HepG2 (cell line): ENCODE data around the gene BANP. TPM values are rescaled to one million over a fixed set of nuclear protein-coding genes. Genes with fewer than 3 reads are reported as not detected.

Source experiments
- ERF ChIP-seq: IDR thresholded peaks from 2 replicates; pipeline ENCODE4 v1.6.1; 2018; ENCODE audit warnings: missing biosample characterization, missing genetic modification reagents
- NR2F6 ChIP-seq, 2 experiments: IDR thresholded peaks; 2 replicates each; pipeline ENCODE4 v1.6.1; 2016; ENCODE audit warnings: antibody characterized with exemption in 1 of 2, mild to moderate bottlenecking in 1 of 2
- PHF5A ChIP-seq: IDR thresholded peaks from one replicate; pipeline ENCODE4 v1.6.1; 2018; ENCODE audit warnings: low read depth, missing genetic modification reagents; ENCODE audit not compliant: unreplicated experiment
- SUZ12 ChIP-seq: fragments of 150-350 bp; IDR thresholded peaks from 2 replicates; pipeline ENCODE4 v1.6.1; 2014; ENCODE audit warnings: low read depth, low read length
- TMF1 ChIP-seq: sonication (generic); formaldehyde crosslinking; IDR thresholded peaks from 2 replicates; pipeline ENCODE4 v1.8.1; 2022; ENCODE audit warnings: low read depth, missing genetic modification reagents
- ZKSCAN1 ChIP-seq: fragments of 150-350 bp; IDR thresholded peaks from 2 replicates; pipeline ENCODE4 v1.6.1; 2014; ENCODE audit warnings: low read length
- ZMYM2 ChIP-seq: sonication (generic); formaldehyde crosslinking; IDR thresholded peaks from 2 replicates; pipeline ENCODE4 v1.8.0; 2022; ENCODE audit warnings: mild to moderate bottlenecking, missing genetic modification reagents
- ZNF354B ChIP-seq: sonication (generic); formaldehyde crosslinking; IDR thresholded peaks from 2 replicates; pipeline ENCODE4 v1.8.0; 2022; ENCODE audit warnings: mild to moderate bottlenecking, missing genetic modification reagents
- ZNF816 ChIP-seq: sonication (generic); formaldehyde crosslinking; IDR thresholded peaks from 2 replicates; pipeline ENCODE4 v1.8.0; 2022; ENCODE audit warnings: missing genetic modification reagents, mild to moderate bottlenecking, borderline replicate concordance
- ZNF879 ChIP-seq: sonication (generic); formaldehyde crosslinking; IDR thresholded peaks from 2 replicates; pipeline ENCODE4 v1.8.1; 2023; ENCODE audit warnings: missing genetic modification reagents
- ZSCAN20 ChIP-seq: sonication (generic); formaldehyde crosslinking; IDR thresholded peaks from 2 replicates; pipeline ENCODE4 v1.4.0; 2020; ENCODE audit warnings: missing genetic modification reagents, mild to moderate bottlenecking, borderline replicate concordance
- polyA plus RNA-seq, 8 experiments: library from polyadenylated mRNA; depleted of rRNA in 3 of 8; stranded (reverse) in 7 of 8; unstranded in 1 of 8; fragments of >200 nt; fragmentation: Illumina TruSeq in 4 of 8; extraction: Trizol in 4 of 8; gene quantifications; 2 replicates each; pipeline versions ENCODE4 v1.2.1 to v1.2.3, GENCODE V29; 2011 to 2016; ENCODE audit warnings: low read depth in 4 of 8, missing spikeins in 1 of 8, mixed read lengths in 1 of 8; ENCODE audit not compliant: insufficient read depth in 1 of 8
- total RNA-seq, 5 experiments: library from RNA; depleted of rRNA; stranded (reverse); fragments of >200 nt; fragmentation: Illumina TruSeq; extraction: Trizol; gene quantifications; 2 replicates each; pipeline ENCODE4 v1.2.3, GENCODE V29; 2016; ENCODE audit warnings: low read depth in 1 of 5
- TF ChIP-seq, protein P1 (sequence below): sonication (generic); formaldehyde crosslinking; IDR thresholded peaks from 2 replicates; pipeline ENCODE4 v1.5.1; 2020; ENCODE audit warnings: missing genetic modification reagents, mild to moderate bottlenecking, borderline replicate concordance
- TF ChIP-seq, protein P2 (sequence below): sonication (generic); formaldehyde crosslinking; conservative IDR thresholded peaks from 2 replicates; pipeline ENCODE4 v1.8.0; 2022; ENCODE audit warnings: missing genetic modification reagents
- TF ChIP-seq, protein P3 (sequence below): sonication (generic); formaldehyde crosslinking; IDR thresholded peaks from 2 replicates; pipeline ENCODE4 v1.4.0; 2020; ENCODE audit warnings: missing genetic modification reagents
- TF ChIP-seq, protein P4 (sequence below): IDR thresholded peaks from 2 replicates; pipeline ENCODE4 v1.6.1; 2016; ENCODE audit warnings: mild to moderate bottlenecking, missing biosample characterization, missing genetic modification reagents
- TF ChIP-seq, protein P5 (sequence below): sonication (generic); formaldehyde crosslinking; IDR thresholded peaks from 2 replicates; pipeline ENCODE4 v1.4.0; 2020; ENCODE audit warnings: missing genetic modification reagents, borderline replicate concordance
- TF ChIP-seq, protein P6 (sequence below): sonication (generic); IDR thresholded peaks from 2 replicates; pipeline ENCODE4 v1.6.1; 2016; ENCODE audit warnings: low read depth, borderline replicate concordance

BANP gene
- total and polyA plus RNA-seq, 2 of the 13 experiments (the other 11 are each of a cell fraction or from before 2014, with no cell fraction given) = 20.2 to 23.8 TPM

DNA sequence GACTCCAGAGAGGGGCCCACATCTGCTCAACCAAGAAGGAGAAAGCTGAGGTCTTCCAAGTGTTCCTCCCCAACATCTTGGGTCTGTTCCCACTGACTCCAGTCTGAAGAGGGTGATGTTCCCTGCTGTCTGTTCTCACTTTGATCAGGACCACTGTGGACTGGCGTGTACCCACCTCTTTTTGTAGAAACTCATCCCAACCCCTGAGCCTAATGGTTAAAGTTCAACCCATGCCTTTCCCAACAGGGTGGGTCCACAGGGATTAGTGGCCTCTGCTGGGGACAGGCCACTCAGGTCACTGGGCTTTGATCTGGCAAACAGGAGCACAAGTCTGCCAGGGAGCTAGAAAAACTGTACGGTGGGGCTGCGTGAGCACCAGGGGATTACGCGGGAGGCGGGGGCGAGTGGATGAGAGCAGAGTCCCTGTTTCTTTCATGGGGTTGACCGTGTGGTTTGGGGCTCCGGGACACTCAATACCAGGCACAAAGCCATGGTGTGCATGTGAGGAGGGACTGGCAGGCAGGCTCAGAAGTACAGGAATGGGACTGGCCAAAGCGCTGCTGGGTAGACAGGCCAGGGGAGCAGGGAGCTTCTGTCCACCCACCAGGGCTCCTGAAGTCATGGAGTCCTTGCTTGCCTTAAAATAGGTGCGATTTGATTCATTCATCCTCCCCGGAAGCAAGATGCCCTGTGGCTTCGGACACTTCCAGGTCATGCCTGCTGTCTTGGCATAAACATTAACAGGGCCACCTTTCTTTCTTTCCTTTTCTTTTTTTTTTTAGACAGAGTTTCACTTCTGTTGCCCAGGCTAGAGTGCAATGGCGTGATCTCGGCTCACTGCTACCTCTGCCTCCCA, 14.6 kb upstream of the BANP start, which contains the start of gene CA5A (continued):
- no peak for TF ChIP-seq ZKSCAN1
- TF ChIP-seq PHF5A (CRISPR knock-in tag) = peak; percentile 98
- peak; percentile 95 for TF ChIP-seq ZNF816 (CRISPR knock-in tag)
- TF ChIP-seq, protein P1, sequence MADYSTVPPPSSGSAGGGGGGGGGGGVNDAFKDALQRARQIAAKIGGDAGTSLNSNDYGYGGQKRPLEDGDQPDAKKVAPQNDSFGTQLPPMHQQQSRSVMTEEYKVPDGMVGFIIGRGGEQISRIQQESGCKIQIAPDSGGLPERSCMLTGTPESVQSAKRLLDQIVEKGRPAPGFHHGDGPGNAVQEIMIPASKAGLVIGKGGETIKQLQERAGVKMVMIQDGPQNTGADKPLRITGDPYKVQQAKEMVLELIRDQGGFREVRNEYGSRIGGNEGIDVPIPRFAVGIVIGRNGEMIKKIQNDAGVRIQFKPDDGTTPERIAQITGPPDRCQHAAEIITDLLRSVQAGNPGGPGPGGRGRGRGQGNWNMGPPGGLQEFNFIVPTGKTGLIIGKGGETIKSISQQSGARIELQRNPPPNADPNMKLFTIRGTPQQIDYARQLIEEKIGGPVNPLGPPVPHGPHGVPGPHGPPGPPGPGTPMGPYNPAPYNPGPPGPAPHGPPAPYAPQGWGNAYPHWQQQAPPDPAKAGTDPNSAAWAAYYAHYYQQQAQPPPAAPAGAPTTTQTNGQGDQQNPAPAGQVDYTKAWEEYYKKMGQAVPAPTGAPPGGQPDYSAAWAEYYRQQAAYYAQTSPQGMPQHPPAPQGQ (CRISPR knock-in tag) = no peak; the same call in 1 of the 2 replicates
- TF ChIP-seq ZNF354B = no peak
- TF ChIP-seq, protein P2, sequence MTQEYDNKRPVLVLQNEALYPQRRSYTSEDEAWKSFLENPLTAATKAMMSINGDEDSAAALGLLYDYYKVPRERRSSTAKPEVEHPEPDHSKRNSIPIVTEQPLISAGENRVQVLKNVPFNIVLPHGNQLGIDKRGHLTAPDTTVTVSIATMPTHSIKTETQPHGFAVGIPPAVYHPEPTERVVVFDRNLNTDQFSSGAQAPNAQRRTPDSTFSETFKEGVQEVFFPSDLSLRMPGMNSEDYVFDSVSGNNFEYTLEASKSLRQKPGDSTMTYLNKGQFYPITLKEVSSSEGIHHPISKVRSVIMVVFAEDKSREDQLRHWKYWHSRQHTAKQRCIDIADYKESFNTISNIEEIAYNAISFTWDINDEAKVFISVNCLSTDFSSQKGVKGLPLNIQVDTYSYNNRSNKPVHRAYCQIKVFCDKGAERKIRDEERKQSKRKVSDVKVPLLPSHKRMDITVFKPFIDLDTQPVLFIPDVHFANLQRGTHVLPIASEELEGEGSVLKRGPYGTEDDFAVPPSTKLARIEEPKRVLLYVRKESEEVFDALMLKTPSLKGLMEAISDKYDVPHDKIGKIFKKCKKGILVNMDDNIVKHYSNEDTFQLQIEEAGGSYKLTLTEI (CRISPR knock-in tag) = no peak
- TF ChIP-seq, protein P3, sequence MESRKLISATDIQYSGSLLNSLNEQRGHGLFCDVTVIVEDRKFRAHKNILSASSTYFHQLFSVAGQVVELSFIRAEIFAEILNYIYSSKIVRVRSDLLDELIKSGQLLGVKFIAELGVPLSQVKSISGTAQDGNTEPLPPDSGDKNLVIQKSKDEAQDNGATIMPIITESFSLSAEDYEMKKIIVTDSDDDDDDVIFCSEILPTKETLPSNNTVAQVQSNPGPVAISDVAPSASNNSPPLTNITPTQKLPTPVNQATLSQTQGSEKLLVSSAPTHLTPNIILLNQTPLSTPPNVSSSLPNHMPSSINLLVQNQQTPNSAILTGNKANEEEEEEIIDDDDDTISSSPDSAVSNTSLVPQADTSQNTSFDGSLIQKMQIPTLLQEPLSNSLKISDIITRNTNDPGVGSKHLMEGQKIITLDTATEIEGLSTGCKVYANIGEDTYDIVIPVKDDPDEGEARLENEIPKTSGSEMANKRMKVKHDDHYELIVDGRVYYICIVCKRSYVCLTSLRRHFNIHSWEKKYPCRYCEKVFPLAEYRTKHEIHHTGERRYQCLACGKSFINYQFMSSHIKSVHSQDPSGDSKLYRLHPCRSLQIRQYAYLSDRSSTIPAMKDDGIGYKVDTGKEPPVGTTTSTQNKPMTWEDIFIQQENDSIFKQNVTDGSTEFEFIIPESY (CRISPR knock-in tag) = peak; percentile 81
- TF ChIP-seq ZSCAN20 = no peak
- peak; percentile 80; the same call in 1 of the 2 replicates for TF ChIP-seq TMF1
- TF ChIP-seq SUZ12 = no peak
- TF ChIP-seq, protein P4, sequence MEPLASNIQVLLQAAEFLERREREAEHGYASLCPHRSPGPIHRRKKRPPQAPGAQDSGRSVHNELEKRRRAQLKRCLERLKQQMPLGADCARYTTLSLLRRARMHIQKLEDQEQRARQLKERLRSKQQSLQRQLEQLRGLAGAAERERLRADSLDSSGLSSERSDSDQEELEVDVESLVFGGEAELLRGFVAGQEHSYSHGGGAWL = peak; percentile 70; the same call in 1 of the 2 replicates
- TF ChIP-seq, protein P5, sequence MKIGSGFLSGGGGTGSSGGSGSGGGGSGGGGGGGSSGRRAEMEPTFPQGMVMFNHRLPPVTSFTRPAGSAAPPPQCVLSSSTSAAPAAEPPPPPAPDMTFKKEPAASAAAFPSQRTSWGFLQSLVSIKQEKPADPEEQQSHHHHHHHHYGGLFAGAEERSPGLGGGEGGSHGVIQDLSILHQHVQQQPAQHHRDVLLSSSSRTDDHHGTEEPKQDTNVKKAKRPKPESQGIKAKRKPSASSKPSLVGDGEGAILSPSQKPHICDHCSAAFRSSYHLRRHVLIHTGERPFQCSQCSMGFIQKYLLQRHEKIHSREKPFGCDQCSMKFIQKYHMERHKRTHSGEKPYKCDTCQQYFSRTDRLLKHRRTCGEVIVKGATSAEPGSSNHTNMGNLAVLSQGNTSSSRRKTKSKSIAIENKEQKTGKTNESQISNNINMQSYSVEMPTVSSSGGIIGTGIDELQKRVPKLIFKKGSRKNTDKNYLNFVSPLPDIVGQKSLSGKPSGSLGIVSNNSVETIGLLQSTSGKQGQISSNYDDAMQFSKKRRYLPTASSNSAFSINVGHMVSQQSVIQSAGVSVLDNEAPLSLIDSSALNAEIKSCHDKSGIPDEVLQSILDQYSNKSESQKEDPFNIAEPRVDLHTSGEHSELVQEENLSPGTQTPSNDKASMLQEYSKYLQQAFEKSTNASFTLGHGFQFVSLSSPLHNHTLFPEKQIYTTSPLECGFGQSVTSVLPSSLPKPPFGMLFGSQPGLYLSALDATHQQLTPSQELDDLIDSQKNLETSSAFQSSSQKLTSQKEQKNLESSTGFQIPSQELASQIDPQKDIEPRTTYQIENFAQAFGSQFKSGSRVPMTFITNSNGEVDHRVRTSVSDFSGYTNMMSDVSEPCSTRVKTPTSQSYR (CRISPR knock-in tag) = peak; percentile 66; the same call in 1 of the 2 replicates
- peak; percentile 94 for TF ChIP-seq NR2F6 (IDR thresholded peaks at IDR 0.05)
- TF ChIP-seq NR2F6 (CRISPR knock-in tag; IDR thresholded peaks at IDR 0.05) = peak; percentile 99
- peak; percentile 98 for TF ChIP-seq ERF (CRISPR knock-in tag)
- no peak for TF ChIP-seq ZNF879 (CRISPR knock-in tag)
- peak; percentile 97 for TF ChIP-seq ZMYM2 (CRISPR knock-in tag)
- TF ChIP-seq, protein P6, sequence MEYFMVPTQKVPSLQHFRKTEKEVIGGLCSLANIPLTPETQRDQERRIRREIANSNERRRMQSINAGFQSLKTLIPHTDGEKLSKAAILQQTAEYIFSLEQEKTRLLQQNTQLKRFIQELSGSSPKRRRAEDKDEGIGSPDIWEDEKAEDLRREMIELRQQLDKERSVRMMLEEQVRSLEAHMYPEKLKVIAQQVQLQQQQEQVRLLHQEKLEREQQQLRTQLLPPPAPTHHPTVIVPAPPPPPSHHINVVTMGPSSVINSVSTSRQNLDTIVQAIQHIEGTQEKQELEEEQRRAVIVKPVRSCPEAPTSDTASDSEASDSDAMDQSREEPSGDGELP = peak; percentile 70; the same call in 1 of the 2 replicates
